Measurements from ENCODE around the gene ST3GAL3.
"Not testable (repeated sequence)": the region's sequence is repeated elsewhere in the genome, so short reads cannot be mapped to it uniquely, and the experiment has no call there.

ST3GAL3 gene

DNA sequence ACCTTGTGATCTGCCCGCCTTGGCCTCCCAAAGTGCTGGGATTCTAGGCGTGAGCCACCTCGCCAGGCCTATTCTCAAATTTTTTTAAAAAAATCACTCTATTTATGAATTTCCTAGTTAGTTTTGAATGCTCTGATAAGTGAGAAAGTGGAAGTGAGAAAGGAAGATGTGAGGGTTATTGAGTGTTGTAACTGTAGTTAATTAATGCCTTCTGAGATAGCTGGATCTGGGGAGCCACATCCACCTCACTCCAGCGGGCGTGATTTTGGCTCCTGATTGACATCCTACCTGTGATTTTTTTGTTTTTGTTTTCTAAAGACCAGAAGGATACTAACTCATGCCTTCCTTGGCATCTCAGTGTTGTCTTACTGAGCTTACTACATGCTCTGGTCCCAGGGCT is 65.6 kb downstream of the ST3GAL3 start:
- no peak overlapping the region for H3K4me3 ChIP-seq (ENCODE audit: extremely low read depth, insufficient read depth, low read length, poor library complexity, severe bottlenecking)
- peaks cover 7% of the 10 kb centered on the region for H3K36me3 ChIP-seq (ENCODE audit: control insufficient read depth, insufficient read depth, low read length)
- peaks cover 6% of the 10 kb centered on the region for H3K4me1 ChIP-seq (ENCODE audit: control insufficient read depth, insufficient read depth, low read length, poor library complexity, severe bottlenecking)
- no peaks in the 10 kb centered on the region for H3K9me3 ChIP-seq (ENCODE audit: control insufficient read depth, low read length)
- H3K27ac ChIP-seq (ENCODE audit: low read depth, low read length, severe bottlenecking) = no peak overlapping the region
- 83% methylated on average over 2 of the region's 5 CpGs; no CpG with 5 or more reads in 1 of the 2 experiments for WGBS, 2 experiments (ENCODE audit: insufficient coverage in 2 of 2)

DNA sequence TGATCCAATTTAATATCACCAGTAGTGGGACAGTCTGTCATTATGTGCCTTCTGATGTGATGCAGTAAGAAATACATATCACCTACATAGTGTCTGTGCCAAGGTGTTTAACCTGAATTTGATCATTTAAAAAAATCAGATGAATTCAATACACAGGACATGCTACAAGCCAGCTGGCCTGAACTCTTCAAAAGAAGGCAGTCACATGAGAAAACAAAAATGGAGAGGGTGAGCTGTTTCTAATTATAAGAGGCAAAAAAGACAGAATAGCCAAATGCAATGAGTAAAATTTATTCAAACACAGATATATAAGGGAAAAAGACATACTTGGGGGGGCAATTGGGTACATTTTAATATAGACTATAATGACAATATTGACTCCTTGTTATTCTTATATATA is 66.5 kb downstream of the ST3GAL3 start:
- Histone ChIP-seq H3K36me3 (ENCODE audit: control insufficient read depth, insufficient read depth, low read length) (peaks cover 7% of the 10 kb centered on the region), H3K4me1 (ENCODE audit: control insufficient read depth, insufficient read depth, low read length, poor library complexity, severe bottlenecking) (peaks cover 6% of the 10 kb centered on the region), H3K27ac (ENCODE audit: low read depth, low read length, severe bottlenecking) (no peak overlapping the region), H3K9me3 (ENCODE audit: control insufficient read depth, low read length) (no peaks in the 10 kb centered on the region), H3K4me3 (ENCODE audit: extremely low read depth, insufficient read depth, low read length, poor library complexity, severe bottlenecking) (no peak overlapping the region)

DNA sequence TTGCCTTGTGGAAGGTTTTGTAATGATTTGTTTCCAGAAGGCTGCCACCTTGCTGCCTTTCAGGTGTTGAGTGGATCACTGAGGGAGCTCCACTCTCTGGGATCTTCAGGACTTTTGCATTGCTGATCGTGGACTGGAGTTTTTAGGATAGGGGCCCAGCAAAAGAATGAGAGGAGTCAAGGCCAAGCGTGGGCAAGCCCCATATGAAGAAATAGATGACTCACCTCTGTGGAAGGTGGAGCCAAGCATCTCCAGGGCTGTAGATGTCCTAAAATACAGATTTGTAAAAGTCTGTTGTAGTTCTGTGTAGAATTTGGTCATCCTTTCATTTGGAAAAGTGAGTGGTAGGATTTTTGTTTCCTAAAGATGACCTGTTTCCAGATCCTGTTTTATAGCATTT is 67.0 kb downstream of the ST3GAL3 start:
- Histone ChIP-seq H3K9me3 (ENCODE audit: control insufficient read depth, low read length) (no peaks in the 10 kb centered on the region), H3K4me3 (ENCODE audit: extremely low read depth, insufficient read depth, low read length, poor library complexity, severe bottlenecking) (no peak overlapping the region), H3K36me3 (ENCODE audit: control insufficient read depth, insufficient read depth, low read length) (peaks cover 7% of the 10 kb centered on the region), H3K4me1 (ENCODE audit: control insufficient read depth, insufficient read depth, low read length, poor library complexity, severe bottlenecking) (peaks cover 6% of the 10 kb centered on the region), H3K27ac (ENCODE audit: low read depth, low read length, severe bottlenecking) (no peak overlapping the region)
- WGBS, 2 experiments (ENCODE audit: insufficient coverage in 2 of 2) = 73 to 79% methylated on average over 2 of the region's 2 CpGs

DNA sequence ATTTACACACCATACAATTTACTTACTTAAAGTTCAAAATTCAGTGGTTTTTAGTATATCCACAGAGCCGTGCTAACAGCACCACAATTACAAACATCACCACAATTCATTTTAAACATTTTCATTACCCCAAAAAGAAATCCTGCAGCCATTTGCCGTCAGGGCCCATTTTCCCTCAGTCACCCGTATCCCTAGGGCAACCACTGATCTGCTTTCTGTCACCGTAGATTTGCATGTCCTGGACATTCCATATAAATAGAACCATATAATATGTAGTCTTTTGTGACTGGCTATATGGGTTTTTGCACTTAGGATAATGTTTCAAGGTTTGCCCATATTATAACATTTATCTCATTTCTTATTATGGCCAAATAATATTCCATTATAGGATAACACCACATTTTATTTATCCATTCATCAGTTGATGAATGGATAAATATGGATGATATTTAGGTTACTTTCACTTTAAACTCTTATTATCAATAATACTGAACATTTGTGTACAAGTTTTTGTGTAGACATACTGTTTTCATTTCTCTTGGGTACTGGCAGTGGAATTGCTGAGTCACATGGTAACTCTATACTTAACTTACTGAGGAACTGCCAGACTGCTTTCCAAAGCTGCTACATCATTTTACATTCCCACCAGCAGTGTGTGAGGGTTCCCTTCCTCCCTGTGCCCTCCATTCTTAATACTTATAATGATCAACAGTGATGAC is 68.9 kb downstream of the ST3GAL3 start:
- 79 to 82% methylated on average over 2 to 3 of the region's 4 CpGs for WGBS, 2 experiments (ENCODE audit: insufficient coverage in 2 of 2)
- Histone ChIP-seq H3K36me3 (ENCODE audit: control insufficient read depth, insufficient read depth, low read length) (peaks cover 7% of the 10 kb centered on the region), H3K4me3 (ENCODE audit: extremely low read depth, insufficient read depth, low read length, poor library complexity, severe bottlenecking) (no peak overlapping the region), H3K4me1 (ENCODE audit: control insufficient read depth, insufficient read depth, low read length, poor library complexity, severe bottlenecking) (no peaks in the 10 kb centered on the region), H3K9me3 (ENCODE audit: control insufficient read depth, low read length) (no peaks in the 10 kb centered on the region), H3K27ac (ENCODE audit: low read depth, low read length, severe bottlenecking) (no peak overlapping the region)

DNA sequence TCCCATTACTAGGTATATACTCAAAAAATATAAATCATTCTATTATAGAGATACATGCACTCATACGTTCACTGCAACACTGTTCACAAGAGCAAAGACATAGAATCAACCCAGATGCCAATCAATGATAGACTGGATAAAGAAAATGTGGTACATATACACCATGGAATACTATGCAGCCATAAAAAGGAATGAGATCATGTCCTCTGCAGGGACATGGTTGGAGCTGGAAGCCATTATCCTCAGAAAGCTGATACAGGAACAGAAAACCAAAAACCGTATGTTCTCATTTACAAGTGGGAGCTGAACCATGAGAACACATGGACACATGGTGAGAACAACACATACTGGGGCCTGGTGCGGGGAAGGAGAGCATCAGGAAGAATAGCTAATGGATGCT is 70.6 kb downstream of the ST3GAL3 start:
- H3K36me3 ChIP-seq (ENCODE audit: control insufficient read depth, insufficient read depth, low read length); H3K4me3 ChIP-seq (ENCODE audit: extremely low read depth, insufficient read depth, low read length, poor library complexity, severe bottlenecking); H3K9me3 ChIP-seq (ENCODE audit: control insufficient read depth, low read length); H3K27ac ChIP-seq (ENCODE audit: low read depth, low read length, severe bottlenecking); H3K4me1 ChIP-seq (ENCODE audit: control insufficient read depth, insufficient read depth, low read length, poor library complexity, severe bottlenecking): not testable (repeated sequence)
- 90 to 100% methylated on average over 2 of the region's 3 CpGs for WGBS, 2 experiments (ENCODE audit: insufficient coverage in 2 of 2)

DNA sequence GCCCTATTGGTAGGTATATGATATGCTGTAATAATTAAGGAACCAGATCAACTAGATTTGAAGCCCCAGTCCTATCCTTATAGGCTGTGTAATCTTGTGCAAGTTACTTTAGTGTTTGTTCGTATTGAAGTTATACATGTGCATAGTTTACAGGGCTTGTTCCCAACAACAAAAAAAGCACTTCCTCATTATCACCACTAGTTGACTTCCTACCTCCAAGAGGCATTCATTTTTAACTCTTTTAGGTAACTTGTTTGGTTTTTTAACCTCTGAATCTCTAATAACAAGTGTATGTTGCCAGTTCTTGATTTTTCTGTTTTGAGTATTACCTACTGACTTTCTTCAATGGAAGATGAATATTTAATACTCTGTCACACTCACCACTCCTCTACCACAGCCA is 71.9 kb downstream of the ST3GAL3 start:
- no CpG with 5 or more reads among the region's 1 CpG for WGBS, 2 experiments (ENCODE audit: insufficient coverage in 2 of 2)
- Histone ChIP-seq H3K9me3 (ENCODE audit: control insufficient read depth, low read length) (no peaks in the 10 kb centered on the region), H3K36me3 (ENCODE audit: control insufficient read depth, insufficient read depth, low read length) (peaks cover 7% of the 10 kb centered on the region)

DNA sequence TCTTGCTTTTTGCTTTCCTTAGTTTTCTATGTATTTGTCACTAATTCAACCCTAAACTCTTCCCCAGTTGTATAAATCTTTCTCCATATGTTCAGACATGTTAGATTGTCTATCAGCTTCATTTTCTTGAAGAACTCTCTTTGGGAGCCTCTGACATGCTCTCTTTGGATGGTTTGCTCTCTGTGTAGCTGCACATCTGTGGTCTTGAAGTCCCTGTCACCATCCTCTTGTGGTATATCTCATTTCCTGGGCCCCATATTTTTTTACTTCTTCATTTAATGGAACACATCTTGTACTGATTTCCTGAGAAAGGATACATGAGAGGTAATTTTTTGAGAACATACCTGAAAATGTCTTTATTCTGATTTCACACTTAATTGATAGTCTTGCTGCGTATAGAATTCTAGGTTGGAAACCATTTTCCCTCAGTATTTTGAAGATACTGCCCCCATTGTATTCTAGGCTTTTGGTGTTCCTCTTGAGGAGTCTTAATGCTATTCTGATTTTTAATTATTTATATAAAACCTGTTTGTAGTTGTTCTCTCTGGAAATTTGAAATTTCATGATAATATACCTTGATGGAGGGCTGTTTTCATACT is 72.6 kb downstream of the ST3GAL3 start:
- WGBS, 2 experiments (ENCODE audit: insufficient coverage in 2 of 2) = no CpG with 5 or more reads among the region's 1 CpG
- H3K9me3 ChIP-seq (ENCODE audit: control insufficient read depth, low read length) = no peaks in the 10 kb centered on the region

More for the DNA sequence above, 71.9 kb downstream of the ST3GAL3 start:
- no peak overlapping the region for H3K4me3 ChIP-seq (ENCODE audit: extremely low read depth, insufficient read depth, low read length, poor library complexity, severe bottlenecking)
- H3K4me1 ChIP-seq (ENCODE audit: control insufficient read depth, insufficient read depth, low read length, poor library complexity, severe bottlenecking) = peaks cover 9% of the 10 kb centered on the region
- H3K27ac ChIP-seq (ENCODE audit: low read depth, low read length, severe bottlenecking) = no peak overlapping the region

DNA sequence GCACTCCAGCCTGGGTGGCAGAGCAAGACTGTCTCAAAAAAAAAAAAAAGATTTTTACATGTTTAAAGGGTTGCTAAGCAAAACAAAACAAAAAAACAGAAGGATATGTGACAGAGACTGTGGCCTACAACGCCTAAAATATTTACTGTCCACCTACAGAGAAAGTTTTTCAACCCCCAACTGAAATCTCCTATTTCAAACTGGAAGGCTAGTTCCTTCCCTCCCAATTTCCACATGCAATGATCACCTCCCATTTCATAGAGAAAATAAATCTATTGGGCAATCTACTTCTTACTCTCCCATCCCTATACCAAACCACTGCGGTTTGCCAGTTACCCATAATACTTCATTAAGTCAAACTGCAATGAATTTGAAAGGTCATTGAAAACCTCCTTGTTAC is 74.2 kb downstream of the ST3GAL3 start:
- 86 to 93% methylated on average over 1 to 2 of the region's 2 CpGs for WGBS, 2 experiments (ENCODE audit: insufficient coverage in 2 of 2)
- no peak overlapping the region for H3K4me3 ChIP-seq (ENCODE audit: extremely low read depth, insufficient read depth, low read length, poor library complexity, severe bottlenecking)
- peaks cover 12% of the 10 kb centered on the region for H3K4me1 ChIP-seq (ENCODE audit: control insufficient read depth, insufficient read depth, low read length, poor library complexity, severe bottlenecking)

More for the DNA sequence above, 72.6 kb downstream of the ST3GAL3 start:
- peaks cover 9% of the 10 kb centered on the region for H3K4me1 ChIP-seq (ENCODE audit: control insufficient read depth, insufficient read depth, low read length, poor library complexity, severe bottlenecking)
- no peak overlapping the region for H3K4me3 ChIP-seq (ENCODE audit: extremely low read depth, insufficient read depth, low read length, poor library complexity, severe bottlenecking)
- H3K36me3 ChIP-seq (ENCODE audit: control insufficient read depth, insufficient read depth, low read length) = peaks cover 6% of the 10 kb centered on the region
- H3K27ac ChIP-seq (ENCODE audit: low read depth, low read length, severe bottlenecking) = no peak overlapping the region

DNA sequence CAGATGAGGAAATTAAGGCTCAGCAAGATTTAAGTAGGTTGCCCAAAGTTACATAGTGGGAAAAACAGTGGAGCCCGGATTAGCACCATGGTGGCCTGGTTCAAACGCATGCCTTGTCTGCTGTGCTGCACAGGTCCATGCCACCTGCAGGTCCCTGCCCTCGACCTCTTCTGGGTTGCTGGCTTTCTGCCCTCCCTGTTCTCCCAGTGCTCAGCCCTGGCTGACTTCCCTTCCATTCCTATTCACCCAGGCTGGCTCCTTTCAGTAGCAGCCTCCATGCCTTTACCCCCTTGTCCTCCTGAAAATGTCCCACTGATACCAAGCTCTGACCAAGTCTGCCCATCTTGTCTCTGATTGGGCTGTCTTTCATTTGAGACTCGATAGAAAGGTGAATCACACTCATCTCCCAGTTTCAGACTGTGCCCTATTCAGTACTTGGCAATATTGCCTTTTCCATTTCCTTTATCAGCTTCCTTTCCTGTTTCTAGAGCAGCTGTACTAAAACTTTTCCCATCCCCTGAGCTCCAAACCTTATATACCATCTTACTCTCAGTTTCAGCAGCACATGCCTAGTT is 75.8 kb downstream of the ST3GAL3 start:
- no peak overlapping the region for H3K4me3 ChIP-seq (ENCODE audit: extremely low read depth, insufficient read depth, low read length, poor library complexity, severe bottlenecking)
- no peak overlapping the region for H3K27ac ChIP-seq (ENCODE audit: low read depth, low read length, severe bottlenecking)
- 93 to 98% methylated on average over 3 to 4 of the region's 4 CpGs for WGBS, 2 experiments (ENCODE audit: insufficient coverage in 2 of 2)
- H3K9me3 ChIP-seq (ENCODE audit: control insufficient read depth, low read length) = no peaks in the 10 kb centered on the region
- H3K4me1 ChIP-seq (ENCODE audit: control insufficient read depth, insufficient read depth, low read length, poor library complexity, severe bottlenecking) = peaks cover 14% of the 10 kb centered on the region
- no peaks in the 10 kb centered on the region for H3K36me3 ChIP-seq (ENCODE audit: control insufficient read depth, insufficient read depth, low read length)

More for the DNA sequence above, 74.2 kb downstream of the ST3GAL3 start:
- Histone ChIP-seq H3K36me3 (ENCODE audit: control insufficient read depth, insufficient read depth, low read length) (no peaks in the 10 kb centered on the region), H3K27ac (ENCODE audit: low read depth, low read length, severe bottlenecking) (no peak overlapping the region), H3K9me3 (ENCODE audit: control insufficient read depth, low read length) (no peaks in the 10 kb centered on the region)

DNA sequence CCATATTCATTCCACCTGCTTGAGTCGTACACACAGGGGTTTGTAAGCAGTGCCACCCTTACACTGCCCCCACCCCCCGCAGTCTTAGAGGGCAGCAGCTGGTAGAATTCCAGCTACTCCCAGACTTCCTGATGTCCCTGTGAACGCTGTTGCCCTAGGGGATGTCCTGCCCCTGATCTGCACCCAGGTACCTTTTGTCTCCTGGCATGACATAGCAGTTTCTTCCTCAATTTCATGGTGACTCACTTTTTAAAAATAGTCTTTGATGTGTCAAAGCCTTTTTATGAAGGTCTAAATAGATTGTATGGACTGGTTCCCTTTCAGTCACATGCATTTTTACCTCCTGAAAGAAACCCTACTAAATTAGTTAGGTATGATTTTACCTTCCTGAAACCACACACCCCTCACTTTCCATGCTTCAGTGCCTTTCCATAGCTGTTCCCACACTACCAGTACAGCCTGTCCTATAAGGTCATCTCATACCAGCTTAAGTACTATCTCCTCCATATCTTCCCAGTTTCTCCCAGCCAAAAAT is 76.4 kb downstream of the ST3GAL3 start:
- Histone ChIP-seq H3K9me3 (ENCODE audit: control insufficient read depth, low read length) (no peaks in the 10 kb centered on the region), H3K4me1 (ENCODE audit: control insufficient read depth, insufficient read depth, low read length, poor library complexity, severe bottlenecking) (peaks cover 14% of the 10 kb centered on the region), H3K27ac (ENCODE audit: low read depth, low read length, severe bottlenecking) (no peak overlapping the region), H3K36me3 (ENCODE audit: control insufficient read depth, insufficient read depth, low read length) (no peaks in the 10 kb centered on the region), H3K4me3 (ENCODE audit: extremely low read depth, insufficient read depth, low read length, poor library complexity, severe bottlenecking) (no peak overlapping the region)
- WGBS, 2 experiments (ENCODE audit: insufficient coverage in 2 of 2) = 83 to 100% methylated on average over 2 to 3 of the region's 3 CpGs
